ENCODE data around the gene HCK. TPM values are rescaled to one million over a fixed set of nuclear protein-coding genes. Genes with fewer than 3 reads are reported as not detected.

Gene HCK
- polyA plus RNA-seq, 4 donors = 10.1 to 34.0 (median 11.0) TPM

DNA sequence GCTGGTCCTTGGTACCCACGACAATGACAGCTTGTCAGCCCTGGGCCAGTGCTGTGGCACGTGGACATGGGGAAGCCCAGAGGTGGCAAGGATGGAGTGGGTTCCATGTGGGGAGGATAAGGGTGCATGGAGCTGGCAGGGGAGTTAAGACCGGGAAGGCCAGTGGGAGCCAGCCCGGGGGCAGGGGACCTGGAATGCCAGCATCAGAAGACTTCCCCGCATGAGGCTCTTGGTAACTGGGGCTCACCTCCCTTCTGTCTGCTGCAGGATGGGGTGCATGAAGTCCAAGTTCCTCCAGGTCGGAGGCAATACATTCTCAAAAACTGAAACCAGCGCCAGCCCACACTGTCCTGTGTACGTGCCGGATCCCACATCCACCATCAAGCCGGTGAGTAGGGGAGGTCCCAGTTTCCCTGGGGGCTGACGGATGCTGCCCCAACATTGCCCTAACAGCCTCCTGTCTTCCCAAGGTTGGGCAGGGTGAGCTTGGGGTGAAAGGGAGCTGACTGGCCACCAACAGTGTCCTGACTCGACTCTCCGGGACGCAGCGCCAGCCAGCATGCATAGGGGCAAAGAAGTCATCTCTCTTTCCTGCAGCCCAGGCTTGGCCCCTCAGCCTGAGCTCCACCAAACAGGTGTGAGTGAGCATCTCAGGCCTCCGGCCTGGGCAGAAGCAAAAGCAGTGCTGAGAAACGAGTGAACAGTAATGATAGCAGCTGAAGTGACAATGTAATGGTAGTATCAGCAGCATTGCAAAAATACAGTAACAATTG lies 19.5 kb downstream of the HCK start:
- Histone ChIP-seq H3K36me3 (ENCODE audit: control insufficient read depth in 3 of 3, insufficient read depth in 2 of 3, low read depth in 1 of 3, low read length in 3 of 3) (peaks cover 0 to 3% (median 0%) of the 10 kb centered on the region in 3 donors), H3K9me3 (ENCODE audit: control insufficient read depth in 2 of 2, insufficient read depth in 1 of 2, low read depth in 1 of 2, low read length in 1 of 2) (no peaks in the 10 kb centered on the region), H3K27ac (ENCODE audit: low read depth in 1 of 3, low read length in 2 of 3) (no peak overlapping the region), H3K4me1 (ENCODE audit: control insufficient read depth in 3 of 3, insufficient read depth in 2 of 3, low read depth in 1 of 3, low read length in 2 of 3) (no peaks in the 10 kb centered on the region), H3K27me3 (ENCODE audit: control insufficient read depth in 3 of 3, insufficient read depth in 3 of 3, low read length in 3 of 3) (peaks cover 0 to 5% (median 3%) of the 10 kb centered on the region in 3 donors), H3K4me3 (ENCODE audit: low read depth in 1 of 3, low read length in 3 of 3) (no peak overlapping the region)
- FAIRE-seq (no peak), DNase-seq (no peak)
- 74 to 84% (median 81%) methylated on average over 16 to 17 of the region's 17 CpGs for WGBS, 3 donors

- DNase-seq (no peak), FAIRE-seq (no peak)
- Histone ChIP-seq H3K36me3 (ENCODE audit: control insufficient read depth in 3 of 3, insufficient read depth in 2 of 3, low read depth in 1 of 3, low read length in 3 of 3) (peaks cover 0 to 3% (median 0%) of the 10 kb centered on the region in 3 donors), H3K27me3 (ENCODE audit: control insufficient read depth in 3 of 3, insufficient read depth in 3 of 3, low read length in 3 of 3) (peaks cover 0 to 5% (median 3%) of the 10 kb centered on the region in 3 donors), H3K27ac (ENCODE audit: low read depth in 1 of 3, low read length in 2 of 3) (no peak overlapping the region), H3K9me3 (ENCODE audit: control insufficient read depth in 2 of 2, insufficient read depth in 1 of 2, low read depth in 1 of 2, low read length in 1 of 2) (no peaks in the 10 kb centered on the region), H3K4me1 (ENCODE audit: control insufficient read depth in 3 of 3, insufficient read depth in 2 of 3, low read depth in 1 of 3, low read length in 2 of 3) (no peaks in the 10 kb centered on the region), H3K4me3 (ENCODE audit: low read depth in 1 of 3, low read length in 3 of 3) (no peak overlapping the region)
- WGBS, 3 donors = 64 to 70% (median 68%) methylated on average over 6 of the region's 6 CpGs
Measured at GRCh38 chr20:32072168-32072750, 20.2 kb downstream of the HCK start.

DNA sequence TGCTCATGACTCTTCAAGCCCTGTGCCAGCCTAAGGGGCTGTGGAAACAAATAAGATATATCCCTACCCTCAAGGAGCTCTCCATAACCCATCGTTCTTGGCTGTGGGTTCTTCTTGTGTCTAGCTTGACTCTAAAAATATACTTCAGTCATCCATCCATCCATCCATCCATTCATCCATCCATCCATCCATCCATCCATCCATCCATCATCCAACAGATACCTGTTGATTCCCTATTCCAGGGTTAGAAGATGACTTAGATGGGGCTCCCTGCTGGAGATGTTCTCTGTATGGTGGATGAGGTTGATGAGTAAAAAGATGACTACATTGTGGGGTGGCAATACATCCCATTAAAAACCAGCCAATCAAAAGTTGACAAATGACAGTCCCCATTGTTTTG lies 23.5 kb downstream of the HCK start:
- Histone ChIP-seq H3K27me3 (ENCODE audit: control insufficient read depth in 3 of 3, insufficient read depth in 3 of 3, low read length in 3 of 3) (peaks cover 0 to 5% (median 3%) of the 10 kb centered on the region in 3 donors), H3K4me3 (ENCODE audit: low read depth in 1 of 3, low read length in 3 of 3) (no peak overlapping the region), H3K4me1 (ENCODE audit: control insufficient read depth in 3 of 3, insufficient read depth in 2 of 3, low read depth in 1 of 3, low read length in 2 of 3) (no peaks in the 10 kb centered on the region), H3K9me3 (ENCODE audit: control insufficient read depth in 2 of 2, insufficient read depth in 1 of 2, low read depth in 1 of 2, low read length in 1 of 2) (no peaks in the 10 kb centered on the region), H3K27ac (ENCODE audit: low read depth in 1 of 3, low read length in 2 of 3) (no peak overlapping the region), H3K36me3 (ENCODE audit: control insufficient read depth in 3 of 3, insufficient read depth in 2 of 3, low read depth in 1 of 3, low read length in 3 of 3) (peaks cover 0 to 3% (median 0%) of the 10 kb centered on the region in 3 donors)
- FAIRE-seq (no peak), DNase-seq (no peak)
- WGBS, 3 donors = 81 to 100% (median 96%) methylated on average over 1 of the region's 1 CpG

DNA sequence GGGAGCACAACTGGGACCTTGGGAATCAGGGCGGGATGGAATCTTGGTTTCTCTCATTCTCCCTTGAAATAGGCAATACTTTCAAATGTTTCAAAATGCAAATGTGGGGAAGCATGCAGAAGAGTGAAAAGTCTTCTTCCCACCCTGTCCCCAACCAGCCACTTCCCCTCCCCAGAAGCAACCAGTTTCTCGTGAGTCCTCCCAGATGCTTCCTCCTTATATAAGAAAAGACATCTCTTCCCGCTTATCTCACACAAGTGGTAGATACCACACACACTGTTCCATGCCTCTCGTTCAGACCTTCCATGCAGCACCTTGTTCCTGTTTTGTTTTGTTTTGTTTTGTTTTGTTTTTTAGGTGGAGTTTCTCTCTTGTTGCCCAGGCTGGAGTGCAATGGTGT lies 25.1 kb downstream of the HCK start:
- WGBS, 3 donors = 48 to 67% (median 59%) methylated on average over 4 of the region's 4 CpGs
- H3K9me3 ChIP-seq (ENCODE audit: control insufficient read depth in 2 of 2, insufficient read depth in 1 of 2, low read depth in 1 of 2, low read length in 1 of 2) = no peaks in the 10 kb centered on the region

DNA sequence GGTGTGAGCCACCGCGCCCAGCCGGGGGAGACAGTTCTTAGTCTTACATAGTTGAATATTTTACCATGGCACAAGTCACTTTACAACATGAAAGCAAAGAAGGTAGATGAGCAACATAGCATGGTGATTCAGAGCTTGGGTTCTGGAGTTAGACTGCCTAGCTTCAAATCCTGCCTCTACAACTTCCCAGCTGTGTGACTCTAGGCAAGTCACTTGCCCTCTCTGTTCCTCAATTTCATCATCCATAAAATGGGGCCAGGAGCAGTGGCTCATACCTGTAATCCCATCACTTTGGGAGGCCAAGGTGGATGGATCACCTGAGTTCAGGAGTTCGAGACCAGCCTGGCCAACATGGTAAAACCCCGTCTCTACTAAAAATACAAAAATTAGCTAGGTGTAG lies 26.3 kb downstream of the HCK start:
- FAIRE-seq = no peak
- H3K36me3 ChIP-seq (ENCODE audit: control insufficient read depth in 3 of 3, insufficient read depth in 2 of 3, low read depth in 1 of 3, low read length in 3 of 3) = peaks cover 0 to 3% (median 0%) of the 10 kb centered on the region in 3 donors
- no peak overlapping the region for H3K27ac ChIP-seq (ENCODE audit: low read depth in 1 of 3, low read length in 2 of 3)
- no peaks in the 10 kb centered on the region for H3K4me1 ChIP-seq (ENCODE audit: control insufficient read depth in 3 of 3, insufficient read depth in 2 of 3, low read depth in 1 of 3, low read length in 2 of 3)
- 76 to 94% (median 88%) methylated on average over 5 of the region's 5 CpGs for WGBS, 3 donors
- no peak overlapping the region for H3K4me3 ChIP-seq (ENCODE audit: low read depth in 1 of 3, low read length in 3 of 3)
- H3K27me3 ChIP-seq (ENCODE audit: control insufficient read depth in 3 of 3, insufficient read depth in 3 of 3, low read length in 3 of 3) = peaks cover 0 to 9% (median 2%) of the 10 kb centered on the region in 3 donors
- no peak for DNase-seq
- H3K9me3 ChIP-seq (ENCODE audit: control insufficient read depth in 2 of 2, insufficient read depth in 1 of 2, low read depth in 1 of 2, low read length in 1 of 2) = no peaks in the 10 kb centered on the region

More for the DNA sequence above, 25.1 kb downstream of the HCK start:
- Histone ChIP-seq H3K27ac (ENCODE audit: low read depth in 1 of 3, low read length in 2 of 3) (no peak overlapping the region), H3K4me3 (ENCODE audit: low read depth in 1 of 3, low read length in 3 of 3) (no peak overlapping the region), H3K4me1 (ENCODE audit: control insufficient read depth in 3 of 3, insufficient read depth in 2 of 3, low read depth in 1 of 3, low read length in 2 of 3) (no peaks in the 10 kb centered on the region), H3K36me3 (ENCODE audit: control insufficient read depth in 3 of 3, insufficient read depth in 2 of 3, low read depth in 1 of 3, low read length in 3 of 3) (peaks cover 0 to 3% (median 0%) of the 10 kb centered on the region in 3 donors), H3K27me3 (ENCODE audit: control insufficient read depth in 3 of 3, insufficient read depth in 3 of 3, low read length in 3 of 3) (peaks cover 0 to 9% (median 2%) of the 10 kb centered on the region in 3 donors)
- DNase-seq = no peak
- FAIRE-seq = no peak

- peaks cover 0 to 9% (median 2%) of the 10 kb centered on the region in 3 donors for H3K27me3 ChIP-seq (ENCODE audit: control insufficient read depth in 3 of 3, insufficient read depth in 3 of 3, low read length in 3 of 3)
Measured at GRCh38 chr20:32078791-32079190, 26.7 kb downstream of the HCK start.

DNA sequence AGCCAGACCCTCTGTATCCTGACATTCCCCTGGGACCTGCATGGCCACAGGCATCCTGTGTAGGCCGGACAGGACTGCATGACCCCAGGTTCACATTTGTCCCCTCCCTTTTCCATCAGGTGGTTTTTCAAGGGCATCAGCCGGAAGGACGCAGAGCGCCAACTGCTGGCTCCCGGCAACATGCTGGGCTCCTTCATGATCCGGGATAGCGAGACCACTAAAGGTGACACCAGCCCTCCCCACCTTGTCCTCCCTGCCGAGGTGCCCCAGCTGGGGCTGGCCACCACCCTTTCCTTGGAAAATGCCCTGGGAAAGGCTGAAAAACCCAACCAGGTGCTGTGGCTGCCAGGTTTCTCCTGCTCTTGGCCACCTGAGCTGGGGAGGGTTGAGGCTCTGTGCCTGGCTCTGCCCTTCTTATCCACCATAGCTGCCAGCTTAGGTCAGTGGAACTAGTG lies 27.6 kb downstream of the HCK start:
- no peaks in the 10 kb centered on the region for H3K4me1 ChIP-seq (ENCODE audit: control insufficient read depth in 3 of 3, insufficient read depth in 2 of 3, low read depth in 1 of 3, low read length in 2 of 3)
- FAIRE-seq = no peak
- H3K27me3 ChIP-seq (ENCODE audit: control insufficient read depth in 3 of 3, insufficient read depth in 3 of 3, low read length in 3 of 3) = peaks cover 0 to 9% (median 2%) of the 10 kb centered on the region in 3 donors
- H3K4me3 ChIP-seq (ENCODE audit: low read depth in 1 of 3, low read length in 3 of 3) = no peak overlapping the region
- no peaks in the 10 kb centered on the region for H3K36me3 ChIP-seq (ENCODE audit: control insufficient read depth in 3 of 3, insufficient read depth in 2 of 3, low read depth in 1 of 3, low read length in 3 of 3)
- no peak overlapping the region for H3K27ac ChIP-seq (ENCODE audit: low read depth in 1 of 3, low read length in 2 of 3)
- no peaks in the 10 kb centered on the region for H3K9me3 ChIP-seq (ENCODE audit: control insufficient read depth in 2 of 2, insufficient read depth in 1 of 2, low read depth in 1 of 2, low read length in 1 of 2)
- DNase-seq = no peak
- WGBS, 3 donors = 13 to 50% (median 35%) methylated on average over 8 of the region's 8 CpGs

More at GRCh38 chr20:32078791-32079190, 26.7 kb downstream of the HCK start:
- H3K4me3 ChIP-seq (ENCODE audit: low read depth in 1 of 3, low read length in 3 of 3) = no peak overlapping the region
- FAIRE-seq (no peak), DNase-seq (no peak)
- peaks cover 0 to 3% (median 0%) of the 10 kb centered on the region in 3 donors for H3K36me3 ChIP-seq (ENCODE audit: control insufficient read depth in 3 of 3, insufficient read depth in 2 of 3, low read depth in 1 of 3, low read length in 3 of 3)
- H3K4me1 ChIP-seq (ENCODE audit: control insufficient read depth in 3 of 3, insufficient read depth in 2 of 3, low read depth in 1 of 3, low read length in 2 of 3) = no peaks in the 10 kb centered on the region
- no peak overlapping the region for H3K27ac ChIP-seq (ENCODE audit: low read depth in 1 of 3, low read length in 2 of 3)
- no peaks in the 10 kb centered on the region for H3K9me3 ChIP-seq (ENCODE audit: control insufficient read depth in 2 of 2, insufficient read depth in 1 of 2, low read depth in 1 of 2, low read length in 1 of 2)

DNA sequence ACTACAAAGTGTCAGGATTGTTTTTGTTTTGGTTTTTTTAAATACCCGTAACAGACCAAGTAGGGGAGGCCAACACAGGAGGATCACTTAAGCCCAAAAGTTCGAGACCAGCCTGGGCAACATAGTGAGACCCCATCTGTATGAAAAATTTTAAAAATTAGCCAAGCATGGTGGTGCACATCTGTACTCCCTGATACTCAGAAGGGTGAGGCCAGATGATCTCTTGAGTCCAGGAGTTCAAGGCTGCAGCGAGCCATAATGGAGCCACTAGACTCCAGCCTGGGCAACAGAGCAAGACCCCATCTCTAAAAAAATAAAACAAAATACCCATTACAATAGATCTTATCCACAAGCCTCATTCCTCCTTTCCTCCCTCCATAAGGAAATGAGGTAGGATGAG lies 28.7 kb downstream of the HCK start:
- 48 to 63% (median 55%) methylated on average over 3 of the region's 3 CpGs for WGBS, 3 donors
- peaks cover 0 to 9% (median 2%) of the 10 kb centered on the region in 3 donors for H3K27me3 ChIP-seq (ENCODE audit: control insufficient read depth in 3 of 3, insufficient read depth in 3 of 3, low read length in 3 of 3)
- H3K36me3 ChIP-seq (ENCODE audit: control insufficient read depth in 3 of 3, insufficient read depth in 2 of 3, low read depth in 1 of 3, low read length in 3 of 3) = no peaks in the 10 kb centered on the region
- H3K4me3 ChIP-seq (ENCODE audit: low read depth in 1 of 3, low read length in 3 of 3) = no peak overlapping the region
- no peak overlapping the region for H3K27ac ChIP-seq (ENCODE audit: low read depth in 1 of 3, low read length in 2 of 3)
- FAIRE-seq (no peak), DNase-seq (no peak)
- no peaks in the 10 kb centered on the region for H3K4me1 ChIP-seq (ENCODE audit: control insufficient read depth in 3 of 3, insufficient read depth in 2 of 3, low read depth in 1 of 3, low read length in 2 of 3)
- H3K9me3 ChIP-seq (ENCODE audit: control insufficient read depth in 2 of 2, insufficient read depth in 1 of 2, low read depth in 1 of 2, low read length in 1 of 2) = no peaks in the 10 kb centered on the region
